Measurements from ENCODE around the gene SLC22A3. TPM values are rescaled to one million over a fixed set of nuclear protein-coding genes. Genes with fewer than 3 reads are reported as not detected.

The SLC22A3 gene
- total and polyA plus RNA-seq, 2 of the 4 experiments (the other 2 are of a cell fraction): not detected

DNA sequence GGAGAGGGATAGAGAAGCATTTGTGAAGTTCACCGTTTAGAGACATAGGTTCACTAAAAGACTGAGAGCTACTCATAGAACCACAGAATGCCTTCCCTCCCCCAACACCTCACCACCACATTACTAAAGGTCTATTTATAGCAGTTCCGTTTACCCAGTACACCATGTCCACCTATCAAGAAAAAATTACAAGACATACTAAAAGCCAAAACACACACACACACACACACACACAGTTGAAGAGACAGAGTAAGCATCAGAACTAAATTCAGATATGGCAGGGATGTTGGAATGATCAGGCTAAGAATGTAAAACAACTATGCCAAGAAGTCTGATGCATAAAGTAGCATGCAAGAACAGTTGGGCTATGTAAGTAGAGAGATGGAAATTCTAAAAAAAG, 52.3 kb downstream of the SLC22A3 start:
- WGBS, 2 experiments (ENCODE audit: extremely low coverage in 2 of 2, insufficient read length in 1 of 2): no CpG with 5 or more reads among the region's 2 CpGs
- ATAC-seq (ENCODE audit: low read depth) (no peak), DNase-seq (no peak)
- dilution Hi-C loops (cut with HindIII; ENCODE audit: low sequenced_read_pairs, unreplicated experiment): no loop called here
- Histone ChIP-seq H3K79me1 (ENCODE audit: low read depth in 1 of 2, low read length in 2 of 2) (no peaks in the 10 kb centered on the region), H3K56ac (ENCODE audit: extremely low read depth, insufficient read depth, low read length) (no peak overlapping the region), H2AK9ac (replicated peaks; ENCODE audit: low read depth, low read length, poor library complexity) (no peak overlapping the region), H2BK15ac (ENCODE audit: low read depth, low read length) (no peak overlapping the region), H4K8ac (ENCODE audit: low read depth in 2 of 2, low read length in 2 of 2) (no peak overlapping the region), H3K14ac (replicated peaks; ENCODE audit: low read depth, low read length) (no peak overlapping the region), H3K36me3 (ENCODE audit: control insufficient read depth, insufficient read depth, low read length) (no peaks in the 10 kb centered on the region), H3K9me1 (ENCODE audit: insufficient read depth, low read length) (no peaks in the 10 kb centered on the region), H4K91ac (ENCODE audit: insufficient read depth, low read depth, low read length) (no peak overlapping the region), H3K4me3 (ENCODE audit: insufficient read depth, low read depth, low read length) (no peak overlapping the region), H2BK120ac (ENCODE audit: low read depth, low read length) (no peak overlapping the region), H2AK5ac (ENCODE audit: low read depth, low read length) (no peak overlapping the region), H3K9ac (ENCODE audit: low read depth, low read length) (no peak overlapping the region), H3K27me3 (ENCODE audit: control insufficient read depth, insufficient read depth, low read length) (no peaks in the 10 kb centered on the region), H3K23ac (ENCODE audit: low read depth, low read length) (no peak overlapping the region), H2BK5ac (ENCODE audit: low read depth, low read length, poor library complexity, severe bottlenecking) (no peak overlapping the region), H3K9me3 (ENCODE audit: control insufficient read depth, insufficient read depth, low read length) (no peaks in the 10 kb centered on the region), H3K27ac (ENCODE audit: insufficient read depth, low read length) (no peak overlapping the region), H3K4ac (ENCODE audit: low read depth, low read length) (no peak overlapping the region), H3K4me2 (ENCODE audit: low read depth, low read length) (no peak overlapping the region), H2BK20ac (ENCODE audit: low read depth, low read length) (no peak overlapping the region), H4K20me1 (ENCODE audit: insufficient read depth, low read length) (no peaks in the 10 kb centered on the region), H2AFZ (replicated peaks; ENCODE audit: low read length, poor library complexity) (no peak overlapping the region), H3K4me1 (ENCODE audit: control insufficient read depth, insufficient read depth, low read length) (no peaks in the 10 kb centered on the region), H4K5ac (ENCODE audit: low read depth, low read length) (no peak overlapping the region), H3K18ac (ENCODE audit: low read depth, low read length) (no peak overlapping the region)
- in situ Hi-C loops (cut with MboI; ENCODE audit: low sequenced_read_pairs): no loop called here
- TF ChIP-seq CTCF (conservative IDR thresholded peaks at IDR 0.05; ENCODE audit: low read depth, low read length) (no peak), RFX5 (IDR thresholded peaks at IDR 0.05; ENCODE audit: low read depth, low read length) (no peak), SMC3 (IDR thresholded peaks at IDR 0.05; ENCODE audit: low read depth, low read length) (no peak), MAFK (IDR thresholded peaks at IDR 0.05; ENCODE audit: low read depth, low read length) (no peak), CHD1 (IDR thresholded peaks at IDR 0.05; ENCODE audit: low read depth, low read length) (no peak), BHLHE40 (IDR thresholded peaks at IDR 0.05; ENCODE audit: low read depth, low read length) (no peak), CEBPB (IDR thresholded peaks at IDR 0.05; ENCODE audit: low read depth, low read length) (no peak), MXI1 (IDR thresholded peaks at IDR 0.05; ENCODE audit: borderline replicate concordance, low read depth, low read length) (no peak), FOS (IDR thresholded peaks at IDR 0.05; ENCODE audit: low read depth, low read length) (no peak), POLR2A (IDR thresholded peaks at IDR 0.05; ENCODE audit: low read depth, low read length) (no peak), NFE2L2 (IDR thresholded peaks at IDR 0.05; ENCODE audit: low read depth, low read length) (no peak), RAD21 (IDR thresholded peaks at IDR 0.05; ENCODE audit: low read length) (no peak), MAZ (IDR thresholded peaks at IDR 0.05; ENCODE audit: borderline replicate concordance, low read depth, low read length) (no peak)
- TF ChIP-seq, protein P1, sequence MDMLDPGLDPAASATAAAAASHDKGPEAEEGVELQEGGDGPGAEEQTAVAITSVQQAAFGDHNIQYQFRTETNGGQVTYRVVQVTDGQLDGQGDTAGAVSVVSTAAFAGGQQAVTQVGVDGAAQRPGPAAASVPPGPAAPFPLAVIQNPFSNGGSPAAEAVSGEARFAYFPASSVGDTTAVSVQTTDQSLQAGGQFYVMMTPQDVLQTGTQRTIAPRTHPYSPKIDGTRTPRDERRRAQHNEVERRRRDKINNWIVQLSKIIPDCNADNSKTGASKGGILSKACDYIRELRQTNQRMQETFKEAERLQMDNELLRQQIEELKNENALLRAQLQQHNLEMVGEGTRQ (IDR thresholded peaks at IDR 0.05; ENCODE audit: low read depth, low read length): no peak
- intact Hi-C loops (cut with micrococcal nuclease): no loop called here
- no TSS peak for BruUV-seq (replicated peaks)
- POLR2A ChIA-PET (ENCODE audit: unreplicated experiment): no interaction called here
- CTCF ChIA-PET: no interaction called here
